Stimulated activated CD4-positive, alpha-beta T cell treated with anti-CD3 and anti-CD28 coated beads, Interleukin-1b, Interleukin-23, amount 100 ng/mL, for 24 hours (primary cell): ENCODE measurements around the gene HTR1D.

Experiments
- DNase-seq, 4 experiments: peaks; one replicate each; pipeline ENCODE4 v3.0.0-alpha.2; 2020; ENCODE audit warnings: low read depth in 4 of 4, low spot score in 1 of 4

The HTR1D gene

GRCh38 chr1:23156940-23157339 lies 60.4 kb downstream of the HTR1D start:
- no peak for DNase-seq

- no peak for DNase-seq
These were observed 64.2 kb downstream of the HTR1D start for GRCh38 chr1:23152966-23153684.

DNA sequence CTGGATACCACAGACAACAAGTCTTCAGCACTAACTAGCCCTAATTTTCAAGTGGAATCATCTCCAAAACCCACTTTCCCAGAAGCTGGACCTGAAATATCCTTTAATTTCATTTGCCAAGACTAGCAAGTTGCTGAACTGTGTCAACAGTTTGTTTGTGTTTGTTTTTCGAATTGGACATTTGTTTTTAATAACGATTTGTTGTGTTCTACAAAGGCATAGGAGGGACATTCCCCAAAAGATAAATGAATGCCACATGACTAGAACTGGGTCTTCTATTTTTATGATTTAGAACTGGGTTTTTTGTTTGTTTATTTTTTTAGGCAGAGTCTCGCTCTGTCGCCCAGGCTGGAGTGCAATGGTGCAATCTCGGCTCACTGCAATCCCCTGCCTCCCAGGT lies 66.6 kb downstream of the HTR1D start:
- DNase-seq = no peak

- no peak for DNase-seq
These were observed 67.2 kb downstream of the HTR1D start for GRCh38 chr1:23150125-23150524.

- DNase-seq = no peak
These were observed 68.2 kb downstream of the HTR1D start for GRCh38 chr1:23149114-23149513.

- DNase-seq = no peak
These were observed 69.2 kb downstream of the HTR1D start for GRCh38 chr1:23148084-23148483.
